Right lobe of liver (tissue), 6 donors: ENCODE data around the gene GJA10. TPM values are rescaled to one million over a fixed set of nuclear protein-coding genes. Genes with fewer than 3 reads are reported as not detected.
"Not testable (repeated sequence)": the region's sequence is repeated elsewhere in the genome, so short reads cannot be mapped to it uniquely, and the experiment has no call there.

Experiments used
- ATAC-seq, 4 donors: fragments of 200-7000 bp; cut with Tn5 transposase; one replicate each; pipeline ENCODE4 v1.9.1; 2020; ENCODE audit warnings: mild to moderate bottlenecking in 4 of 4, moderate library complexity in 4 of 4
- DNase-seq, 3 donors: peaks; one replicate each; pipeline ENCODE4 v3.0.0-alpha.2; 2020
- H3K27ac ChIP-seq, 3 donors: fragments of 200-600 bp; one replicate each; pipeline ENCODE4 v1.8.0; 2022
- H3K27me3 ChIP-seq, 2 donors: fragments of 200-600 bp; one replicate each; pipeline ENCODE4 v1.8.0; 2022
- H3K36me3 ChIP-seq, 4 donors: fragments of 200-600 bp; sonication (generic) in 1 of 4; one replicate each; pipeline versions ENCODE4 v1.5.1 to v1.8.0; 2017 to 2022; ENCODE audit warnings: control low read depth in 1 of 4
- H3K4me1 ChIP-seq, 4 donors: fragments of 200-600 bp; sonication (generic) in 1 of 4; one replicate each; pipeline versions ENCODE4 v1.5.1 to v1.8.0; 2017 to 2022; ENCODE audit warnings: control low read depth in 1 of 4
- H3K4me3 ChIP-seq, 3 donors: fragments of 200-600 bp; one replicate each; pipeline ENCODE4 v1.8.0; 2022
- H3K9me3 ChIP-seq, 4 donors: fragments of 200-600 bp; sonication (generic) in 1 of 4; one replicate each; pipeline versions ENCODE4 v1.5.1 to v1.8.0; 2017 to 2022; ENCODE audit warnings: control low read depth in 1 of 4
- CTCF ChIP-seq, 4 donors: fragments of 200-600 bp in 3 of 4; fragments of 450-650 bp in 1 of 4; IDR thresholded peaks; one replicate each; pipeline versions ENCODE4 v1.5.1 to v1.8.0; 2016 to 2022; ENCODE audit warnings: antibody characterized with exemption in 4 of 4, mild to moderate bottlenecking in 2 of 4
- POLR2A ChIP-seq: fragments of 450-650 bp; IDR thresholded peaks from one replicate; pipeline ENCODE4 v1.6.1; 2017; ENCODE audit warnings: antibody characterized with exemption, mild to moderate bottlenecking
- WGBS: methylation state at CpG from one replicate; pipeline ENCODE4 v1.1.6; 2018; ENCODE audit warnings: low coverage, low lambda C conversion rate; ENCODE audit not compliant: insufficient coverage; ENCODE audit errors: missing lambda C conversion rate; 5-methylcytosine and 5-hydroxymethylcytosine counted together
- intact Hi-C, 2 donors: fragments of 100-400 bp; cut with DNase I; formaldehyde crosslinking; loops; one replicate each; pipeline versions ENCODE4 v1.11.2 to v1.14.1; 2022
- long read RNA-seq: library from polyadenylated mRNA; unstranded; transcript quantifications from one replicate; pipeline ENCODE4 v2.0.0, GENCODE V29; 2019
- total RNA-seq, 6 experiments: library from RNA; depleted of rRNA in 2 of 6; stranded (reverse); fragments of >200 nt in 2 of 6; fragmentation: NEBNext Ultra II Directional in 3 of 6; extraction: Animal tissue kit (Norgen Biotek cat#: 25700) in 3 of 6; gene quantifications; one replicate each; pipeline versions ENCODE4 v1.1.0 to v1.2.4, GENCODE V29; 2016 to 2023
- donor health status: DM: no; HTN: yes; CAD: no.
- donor health status: DM: no; HTN: no; CAD: no.
- donor health status: DM: no; HTN: no; CAD: no.
- donor health status: DM: no; HTN: yes; CAD: no.
- donor health status: DM: no; HTN: yes; CAD: no.

GJA10 gene
- not detected for total RNA-seq
- long read RNA-seq = 0 reads

GRCh38 chr6:89894169-89894568, at the start of gene GJA10:
Gene GJA10 (plus strand): TSS chr6:89894469. CDS start chr6:89894469, 0 bp downstream.
- Histone ChIP-seq H3K27me3 (no peaks in the 10 kb centered on the region), H3K4me1 (no peaks in the 10 kb centered on the region), H3K27ac (no peak within 1 kb of the TSS), H3K4me3 (no peak within 1 kb of the TSS), H3K36me3 (no peaks in the 10 kb centered on the region), H3K9me3 (no peaks in the 10 kb centered on the region)
- WGBS = 86% methylated on average over 1 of the region's 1 CpG
- no peak for TF ChIP-seq CTCF (IDR thresholded peaks at IDR 0.05)
- TF ChIP-seq POLR2A = no peak
- intact Hi-C loops = no loop called here
- DNase-seq (no peak), ATAC-seq (no peak)

GRCh38 chr6:89847513-89847912, 46.8 kb upstream of the GJA10 start:
- H3K36me3 ChIP-seq, H3K27ac ChIP-seq, intact Hi-C loops, ATAC-seq, H3K4me1 ChIP-seq, H3K4me3 ChIP-seq, H3K27me3 ChIP-seq, DNase-seq, H3K9me3 ChIP-seq: not testable (repeated sequence)
- 100% methylated on average over 5 of the region's 5 CpGs for WGBS

- Histone ChIP-seq H3K4me3 (no peak overlapping the region), H3K4me1 (no peaks in the 10 kb centered on the region), H3K27me3 (no peaks in the 10 kb centered on the region), H3K27ac (no peak overlapping the region), H3K36me3 (peaks cover 0 to 35% (median 12%) of the 10 kb centered on the region in 4 donors), H3K9me3 (no peaks in the 10 kb centered on the region)
- no peak for DNase-seq
- TF ChIP-seq CTCF (IDR thresholded peaks at IDR 0.05) = no peak
- no peak for TF ChIP-seq POLR2A
- ATAC-seq = no peak
- intact Hi-C loops = no loop called here
- WGBS = 100% methylated on average over 1 of the region's 1 CpG
Observed at GRCh38 chr6:89853068-89853467, 41.2 kb upstream of the GJA10 start.

- H3K4me3 ChIP-seq = no peak overlapping the region
- no peaks in the 10 kb centered on the region for H3K9me3 ChIP-seq
- H3K36me3 ChIP-seq = peaks cover 0 to 50% (median 26%) of the 10 kb centered on the region in 4 donors
- no peak for TF ChIP-seq POLR2A
- TF ChIP-seq CTCF (IDR thresholded peaks at IDR 0.05) = no peak
- no peak for DNase-seq
- intact Hi-C loops = no loop called here
- H3K27ac ChIP-seq = no peak overlapping the region
- WGBS = 100% methylated on average over 1 of the region's 1 CpG
- ATAC-seq = no peak
- no peaks in the 10 kb centered on the region for H3K27me3 ChIP-seq
- no peaks in the 10 kb centered on the region for H3K4me1 ChIP-seq
Observed at GRCh38 chr6:89858041-89858440, 36.2 kb upstream of the GJA10 start.

- Histone ChIP-seq H3K4me3 (no peak overlapping the region), H3K9me3 (no peaks in the 10 kb centered on the region), H3K27me3 (no peaks in the 10 kb centered on the region), H3K4me1 (no peaks in the 10 kb centered on the region), H3K36me3 (peaks cover 0 to 42% (median 19%) of the 10 kb centered on the region in 4 donors), H3K27ac (no peak overlapping the region)
- intact Hi-C loops = no loop called here
- ATAC-seq (no peak), DNase-seq (no peak)
- TF ChIP-seq CTCF (IDR thresholded peaks at IDR 0.05) (no peak), POLR2A (no peak)
- WGBS = 79% methylated on average over 4 of the region's 4 CpGs
Observed at GRCh38 chr6:89859744-89860143, 34.5 kb upstream of the GJA10 start.
